GM18868 (cell line): ENCODE data around the gene ROBO4.
A peak's percentile ranks its signal among the peaks of the same experiment; 100 is the strongest.

Source experiments
- ATAC-seq: cut with Tn5 transposase; IDR thresholded peaks from one replicate; pipeline ENCODE4 v1.9.1; 2021; ENCODE audit warnings: mild to moderate bottlenecking, moderate library complexity; ENCODE audit not compliant: unreplicated experiment

ROBO4 gene

GRCh38 chr11:124897674-124898262 is at the start of gene ROBO4:
ROBO4 (minus strand) TSS chr11:124897865; CDS start chr11:124897795, 70 bp downstream.
- no peak for ATAC-seq

DNA sequence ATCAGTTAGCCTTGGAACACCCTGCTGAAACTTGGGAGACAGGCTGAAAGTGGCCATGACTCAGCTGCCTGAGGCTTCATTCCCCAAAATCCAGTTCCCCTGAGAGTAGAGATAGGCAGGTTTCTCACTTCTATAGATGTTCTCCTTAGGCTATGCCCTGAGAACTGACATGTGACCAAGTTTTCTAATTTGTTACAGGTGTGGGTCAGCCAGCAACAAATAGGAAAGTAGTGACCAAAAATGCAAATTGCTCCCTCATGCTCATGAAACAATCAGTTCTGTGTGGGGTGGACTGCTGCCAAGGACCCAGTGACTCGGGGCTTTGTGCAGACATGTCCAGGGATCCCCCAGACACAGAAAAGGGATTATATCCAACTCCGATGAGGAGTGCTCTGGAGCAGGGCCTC is 49.1 kb upstream of the ROBO4 start:
- no peak for ATAC-seq

GRCh38 chr11:124945826-124946225 is 48.2 kb upstream of the ROBO4 start:
- no peak for ATAC-seq

GRCh38 chr11:124944565-124944964 is 46.9 kb upstream of the ROBO4 start:
- ATAC-seq = no peak

GRCh38 chr11:124943741-124944140 is 46.1 kb upstream of the ROBO4 start:
- no peak for ATAC-seq

DNA sequence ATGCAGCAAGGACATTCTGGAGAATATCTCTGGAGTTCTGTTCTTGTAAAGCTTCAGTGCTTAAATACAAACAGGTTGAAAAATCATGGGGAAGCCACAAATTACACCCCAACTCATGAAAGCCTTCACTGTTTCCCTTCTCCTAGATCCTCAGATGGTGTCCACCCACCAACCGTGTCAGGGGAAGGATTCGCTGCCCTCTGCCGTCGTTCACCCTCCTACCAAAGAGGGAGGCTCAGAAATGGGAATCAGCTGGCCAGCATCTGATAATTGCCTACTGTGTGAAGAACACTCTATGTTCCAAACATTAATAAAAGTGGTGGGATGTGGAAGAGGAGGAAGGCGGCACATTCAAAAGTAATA is 45.6 kb upstream of the ROBO4 start:
- no peak for ATAC-seq

- ATAC-seq = no peak
These were observed 45.0 kb upstream of the ROBO4 start for GRCh38 chr11:124942466-124943253.

DNA sequence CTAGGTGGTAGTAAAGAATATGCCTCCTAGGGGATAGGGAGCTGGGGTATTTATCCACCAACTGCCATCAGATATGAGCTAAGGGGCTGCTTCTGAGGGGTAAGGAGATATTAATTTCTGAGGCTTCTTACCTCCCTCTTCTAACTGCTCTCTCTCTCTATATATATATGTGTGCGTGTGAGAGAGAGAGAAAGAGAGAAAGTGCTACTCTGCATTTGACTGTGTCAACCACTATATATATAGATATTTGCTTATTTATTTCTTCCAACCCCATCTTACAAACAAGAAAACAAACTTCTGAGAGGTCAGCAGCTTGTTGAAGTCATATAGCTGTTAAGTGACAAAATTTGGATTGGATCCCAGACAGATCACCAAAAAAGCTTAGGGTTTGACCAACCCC is 44.0 kb upstream of the ROBO4 start:
- ATAC-seq = no peak

DNA sequence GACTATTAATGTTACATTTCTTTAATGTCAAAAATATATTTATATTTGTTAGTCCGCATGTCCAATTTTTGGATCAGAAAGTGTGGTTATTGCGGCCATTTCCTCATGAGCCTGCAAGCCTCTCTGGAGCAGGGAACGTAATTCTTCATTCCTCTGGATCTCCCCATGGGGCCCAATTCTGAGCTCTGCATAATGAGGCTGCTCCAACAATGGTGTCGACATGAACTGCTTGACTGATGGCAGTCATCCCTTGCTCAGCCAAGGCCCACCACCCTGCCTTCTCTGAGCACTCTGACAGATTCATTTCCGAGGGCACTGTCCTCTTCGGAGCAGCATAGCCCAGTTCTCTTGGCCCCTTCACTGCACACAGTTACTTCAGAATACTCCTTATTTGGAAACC is 41.3 kb upstream of the ROBO4 start:
- no peak for ATAC-seq

DNA sequence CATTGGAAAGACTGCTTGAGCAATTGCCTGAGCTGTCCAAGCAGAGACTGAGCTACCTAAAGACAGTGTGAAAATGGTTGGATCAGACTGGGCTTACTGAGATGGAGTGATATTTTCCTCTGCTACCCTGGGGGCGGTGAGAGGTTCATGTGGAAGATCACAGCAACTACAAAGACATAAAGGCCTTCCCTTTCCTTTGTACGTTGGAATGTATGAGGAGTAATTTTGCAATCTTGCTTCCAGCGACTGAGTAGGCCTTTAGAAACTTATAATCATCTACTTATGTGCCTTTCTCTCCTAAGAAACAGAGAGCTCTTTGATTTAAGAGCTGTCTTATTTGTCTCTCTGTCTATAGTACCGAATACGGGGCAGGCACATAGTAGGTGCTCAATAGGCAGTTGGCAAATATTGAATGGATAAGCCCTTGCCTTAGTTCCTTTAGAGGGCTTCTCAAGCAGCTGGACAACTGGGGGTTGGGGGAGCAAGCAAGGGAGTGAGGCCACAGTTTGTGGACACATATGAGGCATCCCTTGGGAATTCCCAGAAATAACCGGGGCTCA is 40.6 kb upstream of the ROBO4 start:
- no peak for ATAC-seq

- no peak for ATAC-seq
These were observed 39.8 kb upstream of the ROBO4 start for GRCh38 chr11:124937336-124937935.

- no peak for ATAC-seq
These were observed 38.2 kb upstream of the ROBO4 start, which contains the start of gene HEPACAM for GRCh38 chr11:124935548-124936514. HEPACAM (minus strand) TSS chr11:124936047; CDS start chr11:124936006, 41 bp downstream.

- ATAC-seq = no peak
These were observed 37.3 kb upstream of the ROBO4 start for GRCh38 chr11:124934862-124935547.

DNA sequence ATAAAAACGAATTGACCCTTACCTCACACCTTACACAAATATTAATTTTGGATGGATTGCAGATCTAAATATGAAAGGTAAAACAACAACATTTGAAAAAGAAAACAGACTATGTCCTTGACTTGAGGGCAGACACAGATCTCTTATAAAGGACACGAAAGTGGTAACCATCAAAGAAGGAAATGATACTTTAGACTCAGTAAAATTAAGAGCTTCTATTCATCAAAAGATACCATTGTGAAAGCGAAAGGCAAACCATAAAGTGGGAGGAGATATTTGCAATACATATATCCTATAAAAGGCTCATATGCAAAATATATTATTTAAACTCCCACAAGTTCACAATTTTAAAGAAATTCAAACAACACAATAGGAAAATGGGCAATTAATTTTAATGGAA is 33.1 kb upstream of the ROBO4 start:
- ATAC-seq = peak; percentile 87

- ATAC-seq = no peak
These were observed 31.4 kb upstream of the ROBO4 start for GRCh38 chr11:124928942-124929665.

DNA sequence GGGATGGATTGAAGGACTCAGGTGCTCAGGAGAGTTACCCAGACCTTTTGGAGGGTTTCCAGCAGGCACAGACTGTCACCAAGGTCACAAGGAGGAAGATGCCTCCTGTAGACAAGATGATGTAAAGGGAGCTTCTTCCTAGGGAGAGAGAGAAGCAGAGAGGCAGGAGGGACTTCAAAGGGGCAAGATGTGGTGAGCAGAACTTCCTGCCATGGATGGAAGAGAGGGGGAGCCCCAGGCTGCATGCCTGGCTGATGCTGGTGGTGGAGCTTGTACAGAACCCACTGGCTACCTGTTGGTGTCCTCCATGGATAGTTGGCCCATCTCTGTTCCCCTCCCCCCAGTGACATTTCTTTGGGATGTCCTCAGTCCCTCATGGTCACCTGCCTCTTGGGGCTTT is 25.6 kb upstream of the ROBO4 start:
- ATAC-seq = no peak

DNA sequence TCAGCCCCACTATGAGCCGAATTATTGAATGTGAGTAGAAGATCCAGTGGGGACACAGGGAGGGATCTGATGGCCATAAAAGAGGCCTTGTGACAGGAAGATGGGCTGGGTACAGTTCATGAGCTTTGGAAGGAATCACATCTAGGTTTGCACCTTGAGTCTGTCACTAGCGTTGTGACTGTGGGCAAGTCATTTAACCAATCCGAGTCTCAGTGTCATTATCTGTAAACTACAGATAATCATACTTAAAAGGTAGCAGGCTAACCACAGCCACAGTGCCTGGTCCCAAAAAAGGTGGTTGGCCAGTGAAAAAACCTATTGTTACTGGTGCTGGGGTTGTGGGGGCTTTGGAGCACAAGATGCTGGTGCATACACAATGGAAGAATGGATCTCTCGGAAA is 25.2 kb upstream of the ROBO4 start:
- ATAC-seq = no peak

DNA sequence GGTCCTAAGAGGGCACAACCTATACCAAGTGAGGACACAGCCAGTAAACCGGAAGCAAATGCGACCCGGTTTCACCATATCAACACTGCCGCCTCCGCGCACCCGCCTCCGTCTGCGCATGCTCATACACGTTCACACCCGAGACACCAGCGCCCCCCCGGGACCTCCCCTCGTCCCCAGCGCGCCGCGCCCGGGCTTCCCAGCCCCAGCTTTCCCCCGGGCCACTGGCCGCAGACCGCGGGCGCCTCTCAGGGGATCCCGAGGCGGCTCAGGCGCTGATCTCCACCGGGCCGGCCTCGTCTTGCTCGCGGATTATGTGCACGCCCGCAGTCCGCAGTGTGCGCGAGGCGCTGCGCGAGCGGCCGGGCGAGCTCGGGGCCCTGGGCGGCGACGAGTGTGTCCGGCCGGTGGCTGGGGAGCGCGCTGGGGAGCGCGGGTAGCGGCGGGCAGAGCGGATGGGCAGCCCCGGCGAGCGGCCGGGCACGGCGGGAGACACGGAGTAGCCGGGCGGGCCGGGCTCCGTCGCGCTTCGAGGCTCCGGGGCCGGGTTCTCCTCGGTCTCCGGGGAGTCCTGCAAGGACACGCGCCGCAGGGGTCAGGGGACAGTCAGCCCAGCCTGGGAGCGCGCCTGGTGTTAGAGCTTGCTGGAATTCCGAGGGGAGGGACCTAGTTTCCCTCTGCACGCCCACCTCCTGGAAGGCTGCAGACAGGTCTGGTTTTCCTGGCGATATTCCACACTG is 23.4 kb upstream of the ROBO4 start:
- ATAC-seq = no peak

- ATAC-seq = no peak
These were observed 22.7 kb upstream of the ROBO4 start for GRCh38 chr11:124920356-124920755.
